Body of pancreas (tissue), 4 donors: ENCODE data around the gene AZGP1. TPM values are rescaled to one million over a fixed set of nuclear protein-coding genes. Genes with fewer than 3 reads are reported as not detected.
"Not testable (repeated sequence)": the region's sequence is repeated elsewhere in the genome, so short reads cannot be mapped to it uniquely, and the experiment has no call there.

Experiments used
- ATAC-seq: fragments of 150-250 bp; one replicate; pipeline ENCODE4 v1.9.1; 2016
- DNase-seq, 4 donors: peaks; one replicate each; pipeline ENCODE4 v3.0.0-alpha.2; 2019
- H3K27ac ChIP-seq, 4 donors: fragments of 200-600 bp; sonication (generic); 1 replicate in 3 of 4; 2 replicates in 1 of 4; pipeline versions ENCODE4 v1.5.1 to v1.6.1; 2016 to 2019; ENCODE audit warnings: mild to moderate bottlenecking in 1 of 4, mixed read lengths in 1 of 4, moderate library complexity in 1 of 4
- H3K27me3 ChIP-seq, 2 donors: fragments of 200-600 bp; sonication (generic); one replicate each; pipeline ENCODE4 v1.6.0; 2016; ENCODE audit warnings: mild to moderate bottlenecking in 1 of 2
- H3K36me3 ChIP-seq, 2 donors: fragments of 200-600 bp; sonication (generic); replicated peaks in 1 of 2; 2 replicates each; pipeline ENCODE4 v1.5.1; 2016; ENCODE audit warnings: low read depth in 2 of 2; ENCODE audit not compliant: insufficient read depth in 1 of 2
- H3K4me1 ChIP-seq: fragments of 200-600 bp; sonication (generic); one replicate; pipeline ENCODE4 v1.6.0; 2016
- H3K4me3 ChIP-seq, 2 donors: fragments of 200-600 bp; sonication (generic); 1 replicate in 1 of 2; 2 replicates in 1 of 2; pipeline ENCODE4 v1.5.1; 2016 to 2019
- H3K9me3 ChIP-seq, 3 donors: fragments of 200-600 bp; sonication (generic); 1 replicate in 2 of 3; 2 replicates in 1 of 3; pipeline ENCODE4 v1.5.1; 2016
- CTCF ChIP-seq, 7 experiments: fragments of 450-650 bp in 4 of 7; fragments of 200-600 bp in 3 of 7; sonication (generic) in 3 of 7; IDR thresholded peaks; one replicate each; pipeline ENCODE4 v1.5.1; 2016 to 2019; ENCODE audit warnings: antibody characterized with exemption in 7 of 7
- POLR2A ChIP-seq, 3 donors: fragments of 450-650 bp; IDR thresholded peaks; one replicate each; pipeline ENCODE4 v1.6.1; 2016; ENCODE audit warnings: antibody characterized with exemption in 3 of 3, mild to moderate bottlenecking in 2 of 3
- WGBS, 2 donors: methylation state at CpG; one replicate each; pipeline ENCODE4 v1.1.5; 2017; 5-methylcytosine and 5-hydroxymethylcytosine counted together
- intact Hi-C: fragments of 100-400 bp; cut with DNase I; formaldehyde crosslinking; loops from one replicate; pipeline ENCODE4 v1.15.1; 2023
- total RNA-seq, 2 donors: library from RNA; depleted of rRNA; stranded (reverse); fragments of >200 nt; gene quantifications; one replicate each; pipeline ENCODE4 v1.1.0, GENCODE V29; 2016

Gene AZGP1
- total RNA-seq, 2 donors from 2014 or later: 133 to 271 TPM

GRCh38 chr7:99979814-99980225 is 4.0 kb upstream of the AZGP1 start:
- H3K4me1 ChIP-seq, H3K27me3 ChIP-seq, H3K27ac ChIP-seq, H3K9me3 ChIP-seq, H3K4me3 ChIP-seq, ATAC-seq, H3K36me3 ChIP-seq, intact Hi-C loops: not testable (repeated sequence)
- 5 to 9% methylated on average over 6 to 10 of the region's 10 CpGs for WGBS, 2 donors
- DNase-seq: peak; percentile 58 to 80 (median 68)
- TF ChIP-seq CTCF (IDR thresholded peaks at IDR 0.05): peak; percentile 60 to 76 (median 70)

- Histone ChIP-seq H3K4me1 (peaks cover 32% of the 10 kb centered on the region), H3K27ac (peak overlapping the region in 1 of 4 donors; percentile 88)
- TF ChIP-seq CTCF (IDR thresholded peaks at IDR 0.05) (no peak), POLR2A (IDR thresholded peaks at IDR 0.05) (no peak)
These were observed 795 bp upstream of the AZGP1 start for GRCh38 chr7:99976626-99977025.

GRCh38 chr7:99974681-99975080 is 1.1 kb downstream of the AZGP1 start:
- Histone ChIP-seq H3K27ac (peak overlapping the region in 2 of 4 donors; percentile 86 to 96), H3K27me3 (no peaks in the 10 kb centered on the region)

More at GRCh38 chr7:99976626-99977025, 795 bp upstream of the AZGP1 start:
- H3K27me3 ChIP-seq: no peaks in the 10 kb centered on the region
- no peak overlapping the region for H3K4me3 ChIP-seq
- H3K36me3 ChIP-seq: no peaks in the 10 kb centered on the region
- H3K9me3 ChIP-seq: no peaks in the 10 kb centered on the region
- WGBS, 2 donors: 67 to 69% methylated on average over 10 to 13 of the region's 13 CpGs
- intact Hi-C loops: no loop called here
- ATAC-seq (no peak), DNase-seq (no peak)

GRCh38 chr7:99973817-99974216 is 2.0 kb downstream of the AZGP1 start:
- H3K4me3 ChIP-seq, H3K27me3 ChIP-seq, H3K9me3 ChIP-seq, DNase-seq, ATAC-seq, H3K27ac ChIP-seq, intact Hi-C loops, H3K36me3 ChIP-seq: not testable (repeated sequence)
- WGBS, 2 donors: 51 to 64% methylated on average over 7 of the region's 7 CpGs
- peaks cover 44% of the 10 kb centered on the region for H3K4me1 ChIP-seq

More at GRCh38 chr7:99974681-99975080, 1.1 kb downstream of the AZGP1 start:
- H3K36me3 ChIP-seq: peaks cover 0 to 2% of the 10 kb centered on the region in 2 donors
- H3K4me1 ChIP-seq: peaks cover 42% of the 10 kb centered on the region
- H3K9me3 ChIP-seq: no peaks in the 10 kb centered on the region
- ATAC-seq: no peak
- TF ChIP-seq CTCF (IDR thresholded peaks at IDR 0.05) (no peak), POLR2A (IDR thresholded peaks at IDR 0.05) (no peak)
- intact Hi-C loops: no loop called here
- peak overlapping the region in 1 of 2 donors; percentile 36 for H3K4me3 ChIP-seq
- DNase-seq: no peak
- WGBS, 2 donors: 50 to 55% methylated on average over 1 of the region's 1 CpG

GRCh38 chr7:99971242-99971641 is 4.6 kb downstream of the AZGP1 start:
- Histone ChIP-seq H3K27ac (no peak overlapping the region), H3K27me3 (no peaks in the 10 kb centered on the region), H3K4me3 (no peak overlapping the region), H3K36me3 (peaks cover 0 to 10% of the 10 kb centered on the region in 2 donors), H3K9me3 (no peaks in the 10 kb centered on the region), H3K4me1 (peaks cover 41% of the 10 kb centered on the region)
- WGBS, 2 donors: 50 to 70% methylated on average over 2 to 4 of the region's 4 CpGs
- ATAC-seq (no peak), DNase-seq (no peak)
- intact Hi-C loops: no loop called here
- TF ChIP-seq CTCF (IDR thresholded peaks at IDR 0.05) (no peak), POLR2A (IDR thresholded peaks at IDR 0.05) (no peak)

- H3K36me3 ChIP-seq, H3K27ac ChIP-seq, H3K9me3 ChIP-seq, H3K27me3 ChIP-seq, ATAC-seq, H3K4me3 ChIP-seq, intact Hi-C loops: not testable (repeated sequence)
- peak in 2 of 4 donors; percentile 26 to 52 for DNase-seq
- peaks cover 38% of the 10 kb centered on the region for H3K4me1 ChIP-seq
- WGBS, 2 donors: 0 to 11% methylated on average over 1 of the region's 1 CpG
These were observed 6.0 kb downstream of the AZGP1 start for GRCh38 chr7:99969813-99970212.
